Heart left ventricle (tissue), 13 donors: ENCODE data around the gene CCDC148.

Experiments used
- CTCF ChIP-seq, 12 donors: fragments of 200-600 bp; sonication (generic) in 4 of 12; IDR thresholded peaks; one replicate each; pipeline versions ENCODE4 v1.5.0 to v1.8.0; 2018 to 2022; ENCODE audit warnings: antibody characterized with exemption in 12 of 12, mild to moderate bottlenecking in 5 of 12
- POLR2A ChIP-seq, 2 donors: fragments of 450-650 bp; IDR thresholded peaks; one replicate each; pipeline ENCODE4 v1.6.1; 2017; ENCODE audit warnings: antibody characterized with exemption in 2 of 2, mild to moderate bottlenecking in 2 of 2, moderate library complexity in 2 of 2
- donor health status: ischemic (EF 13 %, LVEDD 7.1; RV severe dilation, severe dysfunction).
- donor health status: DM: no; HTN: yes; CAD: no.
- donor health status: DM: no; HTN: no; CAD: no.
- donor health status: ischemic (EF 25% LVEDD 6.9; RV normal size, moderate dysfunction).
- donor health status: ischemic (EF 25% LVEDD 5.7; RV mildly dilated, moderate dysfunction).
- donor health status: ischemic (EF 35%, LVEDD 5.7; RV mildly dilated, moderate dysfunction).
- donor health status: nonischemic (EF 11% LVEDD 7.7; RV severe dilation, severe dysfunction).
- donor health status: DM: yes; HTN: yes; CAD: no.
- donor health status: PGD.
- donor health status: ischemic (EF 29% LVEDD 5.4; RV normal size, mild dysfunction).
- donor health status: nonischemic (EF 23%, LVEDD 6.1; RV moderate dilation, normal function).

DNA sequence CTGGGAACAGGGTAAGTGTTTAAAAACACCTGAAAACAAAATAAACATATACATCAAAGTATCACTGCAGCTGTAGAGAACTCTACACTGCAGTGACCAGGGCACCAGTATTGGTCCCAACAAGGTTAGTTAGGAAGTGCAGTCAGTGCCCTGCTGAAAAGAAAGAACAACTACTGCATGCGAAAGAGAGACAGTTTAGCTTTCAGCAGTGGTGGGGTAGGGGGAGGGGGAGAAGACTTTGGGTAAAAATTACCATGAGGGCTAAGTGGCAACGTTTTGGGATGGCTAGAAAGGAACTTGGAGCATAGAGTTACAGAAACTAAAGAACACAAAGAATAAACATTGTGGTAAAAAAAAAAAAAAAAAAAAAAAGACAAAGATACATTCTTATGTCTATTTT, 242.8 kb downstream of the CCDC148 start:
- TF ChIP-seq CTCF (IDR thresholded peaks at IDR 0.05): no peak
- TF ChIP-seq POLR2A (IDR thresholded peaks at IDR 0.05): no peak
